NCI-H2227 (cell line): ENCODE measurements around the gene HPCA.

Source experiments
- DNase-seq: peaks from one replicate; lab custom pipeline; 2025; ENCODE audit not compliant: unreplicated experiment; lab: John Stamatoyannopoulos, UW

The HPCA gene

DNA sequence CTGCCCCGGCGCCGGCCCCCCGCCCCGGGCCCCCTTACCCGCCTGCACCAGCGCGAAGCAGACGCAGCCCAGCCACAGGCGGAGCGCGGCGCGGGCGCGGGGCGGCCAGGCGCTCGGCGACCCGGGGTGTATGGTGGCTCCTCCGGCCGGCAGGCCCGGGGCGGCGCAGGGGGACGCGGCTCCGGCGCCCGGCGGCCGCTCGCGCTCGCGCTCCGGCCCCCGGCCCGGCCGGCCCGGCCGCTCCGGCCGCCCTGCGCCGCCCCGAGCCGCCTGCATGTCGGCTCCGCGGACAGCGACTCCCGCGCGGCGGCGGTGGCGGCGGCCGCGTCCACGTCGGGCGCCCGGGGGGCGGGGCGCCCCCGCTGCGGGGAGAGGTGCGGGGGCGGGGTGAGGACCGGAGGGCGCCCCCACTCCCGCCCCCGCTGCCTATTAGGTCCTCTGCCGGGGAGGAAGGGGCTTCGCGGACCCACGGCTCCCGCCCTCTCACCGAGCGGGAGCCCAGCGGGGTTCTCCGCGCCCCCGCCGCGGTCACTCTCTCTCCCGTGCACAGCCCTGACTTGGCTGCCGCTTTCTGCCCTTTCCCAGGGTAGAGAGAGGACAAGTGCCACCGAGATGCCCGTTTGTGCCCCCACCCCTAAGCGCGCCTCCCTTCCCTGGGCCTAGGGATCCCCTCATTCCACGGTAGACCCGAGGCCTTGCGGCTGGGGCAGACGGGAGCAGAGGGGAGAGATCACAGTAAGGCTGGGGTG is 15.5 kb upstream of the HPCA start, which contains the start of gene FNDC5:
Gene FNDC5 (minus strand): TSS at position 298 of the 749 bp plus-strand sequence.
- DNase-seq = peak; percentile 66

DNA sequence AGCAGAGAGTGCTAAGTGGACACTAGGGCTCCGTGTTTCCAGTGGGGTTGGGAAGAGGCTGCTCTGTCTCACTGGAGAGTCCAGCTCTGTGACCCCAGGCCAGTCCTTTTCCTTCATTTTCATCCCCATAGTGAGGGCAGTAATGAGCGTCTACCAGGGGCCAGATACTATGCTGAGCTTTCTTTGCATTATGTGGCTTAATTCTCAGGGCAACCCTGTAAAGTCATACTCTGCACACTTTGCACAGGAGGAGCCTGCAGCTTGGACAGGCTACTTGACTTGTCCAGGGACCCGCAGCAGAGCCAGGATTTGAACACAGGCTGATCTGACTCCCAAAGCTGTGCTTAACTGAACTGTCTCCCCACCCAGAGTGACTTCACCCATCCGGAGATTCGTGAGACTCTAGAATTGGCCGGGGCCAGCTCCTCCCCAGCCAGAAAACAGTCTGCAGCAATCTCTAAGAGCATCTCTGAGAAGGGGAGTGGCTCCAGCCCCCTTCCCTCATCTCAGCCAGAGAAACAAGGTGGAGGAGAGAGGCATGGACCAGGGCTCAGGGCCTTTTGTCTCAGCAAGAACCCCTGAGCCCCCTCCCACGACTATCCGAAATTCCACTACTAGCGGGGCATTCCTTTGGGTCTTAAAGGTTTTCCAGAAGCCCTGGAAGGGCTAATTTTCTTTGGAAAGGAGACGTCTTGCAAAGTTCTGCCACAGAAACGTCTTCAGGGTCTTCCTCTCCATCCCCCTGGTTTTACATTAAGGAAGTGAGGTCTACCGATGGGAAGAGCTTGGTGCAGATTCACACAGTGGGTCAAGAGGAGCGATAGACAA is 14.7 kb upstream of the HPCA start:
- DNase-seq = peak; percentile 67

DNA sequence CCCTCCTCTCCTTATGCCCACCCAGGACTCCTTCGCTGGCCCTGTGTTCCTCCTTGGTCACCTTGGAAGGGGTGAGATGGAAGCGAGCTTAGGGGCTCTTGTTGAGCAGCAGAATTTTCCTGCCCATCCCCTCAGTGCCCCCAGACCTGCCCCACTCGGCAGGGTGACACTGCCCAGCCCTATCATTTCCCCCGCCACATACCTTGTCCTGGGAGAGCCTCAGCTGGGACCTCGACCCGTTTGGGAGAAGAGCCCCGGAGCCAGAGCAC is 14.2 kb upstream of the HPCA start:
- DNase-seq = no peak

DNA sequence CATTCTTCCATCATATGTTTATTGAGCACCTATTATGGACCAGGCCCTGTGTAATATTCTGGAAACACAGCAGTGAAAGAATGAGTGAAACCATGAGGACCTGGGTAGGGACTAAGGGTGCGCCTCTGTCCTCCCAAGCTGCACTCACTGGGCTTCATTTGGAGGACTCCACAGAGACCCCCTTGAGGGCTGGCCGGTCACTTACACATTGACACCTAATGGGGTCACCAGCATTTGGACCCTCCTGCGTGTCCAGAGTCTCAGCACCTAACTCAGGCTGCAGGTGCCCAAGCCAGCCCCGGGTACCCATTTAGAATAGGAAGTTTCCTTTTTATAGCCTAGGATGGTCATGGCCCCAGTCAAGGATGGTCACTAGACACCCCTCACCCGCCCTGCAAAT is 12.8 kb upstream of the HPCA start:
- DNase-seq = no peak

DNA sequence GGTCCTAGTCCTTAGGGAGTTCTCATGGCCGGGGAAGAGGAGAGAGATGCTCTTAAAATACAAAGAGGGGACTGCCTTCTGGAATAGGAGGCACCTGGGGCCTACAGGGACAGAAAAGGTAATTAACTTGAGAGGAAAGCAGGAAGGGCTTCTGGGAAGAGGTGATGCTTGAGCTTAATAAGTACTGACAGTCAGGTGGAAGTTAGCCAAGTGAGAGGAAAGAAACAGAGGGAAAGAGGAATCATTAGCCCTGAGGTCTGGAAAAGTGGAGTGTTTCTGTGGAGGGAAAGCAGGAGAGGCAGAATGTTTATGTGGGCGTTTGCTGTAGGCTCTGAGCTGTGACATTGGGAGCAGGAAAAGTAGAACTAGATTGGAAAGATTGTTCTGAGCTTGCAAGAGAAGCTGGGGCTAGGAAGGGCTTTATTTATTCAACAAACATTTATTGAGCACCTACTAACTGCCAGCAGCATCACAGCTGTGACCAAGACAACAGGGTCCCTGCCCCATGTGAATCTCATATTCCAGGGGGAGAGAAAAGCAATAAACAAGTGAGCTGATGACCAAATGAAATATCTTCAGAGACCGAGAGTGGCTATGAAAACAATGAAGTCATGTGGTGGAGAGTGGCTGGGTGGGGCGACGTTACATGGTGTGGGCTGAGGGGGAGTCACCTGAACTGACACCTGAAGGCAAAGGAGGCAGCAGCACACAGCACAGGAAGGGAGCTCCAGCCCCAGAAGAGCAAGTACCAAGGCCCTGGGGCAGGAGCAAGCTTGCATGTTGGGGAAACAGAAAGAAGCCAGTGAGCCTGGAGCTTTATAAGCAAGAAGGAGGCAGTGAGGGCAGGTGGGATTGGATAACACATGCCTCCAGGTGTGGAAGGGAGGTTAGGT is 11.2 kb upstream of the HPCA start:
- DNase-seq = no peak

DNA sequence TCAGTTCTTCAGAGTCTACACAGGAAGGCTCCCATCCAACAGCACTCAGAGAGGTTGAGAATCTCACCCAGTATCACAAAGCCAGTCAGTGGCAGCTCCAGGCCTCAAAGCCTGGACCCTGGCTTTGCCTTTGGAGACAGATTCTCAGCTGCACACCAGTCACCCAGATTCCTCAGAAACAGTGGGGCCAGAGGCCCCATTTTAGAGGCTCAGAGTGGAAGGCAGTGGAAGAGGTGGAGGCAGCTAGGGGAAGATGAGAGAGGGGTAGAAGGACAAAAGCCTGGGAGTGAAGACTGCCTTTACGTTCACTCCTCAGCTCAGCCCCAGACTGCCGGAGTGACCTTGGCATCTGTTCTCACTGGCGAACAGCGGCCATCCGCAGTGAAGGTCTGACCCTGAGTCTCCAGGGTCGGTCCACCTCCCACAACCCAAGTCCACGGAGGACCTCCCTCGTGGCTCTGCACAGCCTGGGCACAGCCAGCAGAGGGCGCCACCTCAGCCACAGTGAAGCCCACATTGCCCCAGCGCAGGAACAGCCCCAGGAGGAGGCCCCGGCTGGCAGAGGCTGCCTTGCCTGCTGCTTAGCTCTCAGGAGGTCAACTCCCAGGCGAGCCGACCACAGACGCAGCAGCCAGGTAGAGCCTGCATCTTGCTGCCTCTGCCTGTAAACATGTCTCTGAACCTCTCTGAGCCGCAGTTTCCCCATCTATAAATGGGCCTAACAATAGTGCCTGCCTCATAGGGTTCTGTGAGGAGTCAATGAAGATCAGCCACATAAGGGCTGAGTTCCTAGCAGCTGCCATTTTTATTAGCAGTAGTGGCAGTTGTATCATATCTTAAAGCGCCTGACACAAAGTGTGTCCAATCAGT is 9.7 kb upstream of the HPCA start:
- peak; percentile 53 for DNase-seq

DNA sequence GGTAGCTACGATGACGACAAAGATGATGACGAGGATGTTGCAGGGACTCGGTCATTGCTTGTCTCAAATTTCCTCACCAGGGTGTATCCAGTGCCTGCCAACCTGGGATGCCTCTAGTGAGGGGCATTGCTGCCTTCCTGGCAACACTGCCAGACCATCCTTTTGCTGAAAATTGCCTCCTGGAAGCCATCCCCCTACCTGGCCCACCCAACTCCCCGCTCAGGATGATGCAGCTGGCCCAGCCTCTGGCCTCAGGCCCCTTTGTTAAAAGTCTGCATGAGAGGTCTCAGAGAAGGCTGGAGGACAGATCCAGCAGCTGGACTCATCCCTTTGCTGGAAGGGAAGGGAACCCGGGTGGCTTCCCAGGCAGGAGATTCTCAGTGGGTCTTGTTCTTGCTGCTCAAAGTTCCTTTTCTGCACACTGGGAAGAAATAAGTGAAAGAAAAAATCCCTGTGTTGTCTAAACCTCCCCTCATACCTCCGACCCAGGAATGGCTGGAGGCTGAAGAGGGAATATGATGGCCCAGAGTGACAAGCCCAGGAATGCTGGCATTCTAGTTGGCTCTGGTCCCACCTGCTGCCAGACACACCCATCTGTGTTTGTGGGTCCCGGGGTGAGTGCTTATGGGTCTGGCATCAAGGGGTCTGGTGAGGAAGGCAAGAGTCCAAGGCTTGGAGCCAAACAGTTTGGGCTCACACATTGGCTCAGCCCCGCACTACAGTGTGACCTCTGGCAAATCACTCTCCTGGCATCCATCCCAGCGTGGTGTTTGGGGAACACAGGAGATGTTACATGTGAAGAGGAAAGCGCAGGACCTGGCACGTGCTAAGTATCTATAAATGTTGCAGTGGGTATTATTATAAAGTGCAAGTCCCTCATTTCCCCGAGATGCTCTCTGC is 8.8 kb upstream of the HPCA start:
- peak; percentile 19 for DNase-seq

DNA sequence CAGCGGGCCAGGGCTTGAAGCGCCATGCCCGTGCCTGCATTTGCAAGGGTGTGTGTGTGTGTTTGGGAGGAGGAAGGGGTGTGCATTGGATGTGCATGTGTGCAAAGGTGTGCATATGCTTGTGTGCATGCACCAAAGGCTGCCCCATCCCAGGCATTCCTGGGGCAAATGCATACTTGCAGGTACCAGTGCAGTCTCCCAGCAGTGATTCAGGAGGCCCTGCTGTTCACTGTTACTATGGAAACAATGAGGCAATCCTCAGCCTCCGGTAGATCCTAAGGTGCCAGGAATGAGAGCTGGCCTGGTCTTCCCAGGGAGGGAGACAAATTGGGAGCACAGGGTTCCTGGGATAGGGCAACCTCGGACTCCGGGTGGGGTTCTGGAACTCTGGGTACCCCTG is 8.1 kb upstream of the HPCA start:
- DNase-seq = peak; percentile 37

DNA sequence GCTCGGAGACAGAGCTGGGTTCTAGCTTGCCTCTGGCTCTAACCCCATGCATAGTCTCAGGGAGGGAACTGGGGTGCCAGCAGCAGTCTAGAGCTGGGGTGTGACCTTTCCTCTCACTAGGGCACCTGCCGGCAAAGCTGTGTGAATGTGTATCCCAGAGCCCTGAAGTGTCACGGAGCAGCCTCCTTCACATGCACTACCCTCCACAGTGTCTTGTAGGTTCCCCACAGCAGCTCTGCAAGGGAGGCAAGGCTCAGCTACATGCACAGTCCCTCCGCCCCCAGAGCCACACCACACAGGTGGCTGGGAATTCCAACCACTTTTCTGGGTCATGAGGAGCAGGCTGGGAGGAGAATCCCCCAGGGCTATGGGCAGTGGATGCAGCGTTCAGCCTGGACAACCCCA is 7.7 kb upstream of the HPCA start:
- no peak for DNase-seq

DNA sequence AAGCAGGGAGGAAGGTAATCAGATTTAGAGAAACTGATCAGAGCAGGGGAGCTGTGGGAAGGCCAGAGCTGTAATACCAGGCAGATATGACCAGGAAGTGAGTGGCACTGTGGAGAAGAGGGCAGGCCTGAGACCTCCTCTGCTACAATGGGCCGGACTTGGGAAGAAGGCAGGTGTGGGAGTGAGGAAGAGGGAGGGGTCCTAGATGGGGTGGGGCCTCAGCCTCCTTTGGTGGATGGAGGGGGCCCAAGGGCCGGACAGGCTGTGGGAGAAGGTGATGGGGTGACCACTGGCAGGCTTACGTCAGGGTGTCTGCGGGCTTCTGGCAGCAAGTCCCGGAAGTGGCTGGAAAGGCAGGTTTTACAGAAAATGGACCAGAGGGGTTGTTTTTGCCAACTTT is 5.0 kb upstream of the HPCA start:
- DNase-seq = no peak

DNA sequence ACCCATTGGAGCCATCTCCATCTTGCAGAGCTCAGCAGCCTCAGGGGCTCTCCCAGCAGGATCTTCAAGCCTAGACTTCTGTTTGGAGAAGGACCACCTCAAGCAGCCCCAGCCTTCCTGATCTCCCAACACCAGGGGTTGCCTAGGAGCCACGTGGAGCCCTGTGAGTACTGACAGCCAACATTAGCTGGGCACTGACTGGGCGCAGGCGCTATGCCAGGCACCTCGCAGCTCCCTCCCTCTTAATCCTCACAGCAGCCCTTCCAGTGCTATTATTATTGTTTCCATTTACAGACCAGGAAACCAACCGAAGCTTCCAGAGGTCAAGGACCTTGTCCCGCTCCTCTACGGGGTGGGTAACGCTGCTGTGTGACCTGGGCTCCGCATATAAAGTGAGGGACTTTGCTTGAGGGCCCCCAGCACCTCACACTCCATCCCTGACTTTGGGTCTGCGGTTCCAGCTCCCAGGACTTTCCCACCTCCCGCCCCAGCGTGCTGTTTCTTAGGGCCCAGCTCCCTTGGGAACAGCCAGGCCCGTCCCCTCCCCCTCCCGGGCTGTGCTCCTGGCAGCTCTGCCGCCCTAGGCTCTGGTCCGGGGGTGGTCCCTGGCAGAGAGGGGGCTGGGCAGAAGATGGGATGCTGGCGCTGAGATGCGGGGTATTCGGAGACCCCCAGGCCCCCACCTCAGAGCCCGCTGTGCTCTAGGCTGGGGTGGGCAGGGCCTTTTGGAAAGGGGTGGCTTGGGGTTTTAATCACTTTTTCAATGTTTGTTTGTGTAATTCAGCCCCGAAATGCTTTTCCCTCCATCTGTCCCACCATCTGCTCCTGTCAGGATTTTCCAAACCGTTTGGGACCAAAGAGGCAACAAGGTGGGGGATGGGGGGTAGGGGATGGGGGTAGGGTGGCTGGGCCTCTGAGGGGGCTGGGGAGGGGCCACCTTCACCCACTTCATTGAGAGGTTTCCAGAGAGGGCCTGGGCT is 4.1 kb upstream of the HPCA start:
- peak; percentile 36 for DNase-seq

DNA sequence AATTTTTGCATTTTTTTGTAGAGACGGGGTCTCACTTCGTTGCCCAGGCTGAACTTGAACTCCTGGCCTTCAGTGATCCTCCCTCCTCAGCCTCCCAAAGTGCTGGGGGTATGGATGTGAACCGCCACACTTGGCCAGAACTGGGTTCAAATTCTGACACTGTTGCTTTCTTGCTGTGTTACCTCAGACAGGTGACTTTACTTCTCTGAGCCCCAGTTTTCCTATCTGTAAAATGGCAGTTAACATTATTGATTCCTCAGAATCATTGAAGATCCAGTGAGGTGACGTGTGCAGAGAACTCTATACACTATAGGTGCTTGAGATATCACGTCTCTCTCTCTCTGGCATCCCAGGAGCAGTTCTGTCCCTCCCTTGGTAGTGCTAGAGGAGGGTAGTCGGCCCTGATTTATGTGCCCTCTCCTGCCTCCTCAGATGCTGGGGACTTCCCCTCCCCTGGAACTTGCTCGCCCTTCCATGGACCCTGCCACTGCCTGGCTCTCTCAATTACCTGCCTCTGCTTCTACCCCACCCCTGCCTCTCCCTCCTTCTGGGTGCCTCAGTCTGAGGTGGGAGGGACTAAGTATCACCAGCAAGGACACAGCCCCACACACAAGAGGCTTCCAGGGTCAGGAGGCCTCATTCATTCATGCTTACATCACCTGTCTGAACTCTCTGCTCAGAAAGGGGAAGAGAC is 2.8 kb upstream of the HPCA start:
- no peak for DNase-seq

DNA sequence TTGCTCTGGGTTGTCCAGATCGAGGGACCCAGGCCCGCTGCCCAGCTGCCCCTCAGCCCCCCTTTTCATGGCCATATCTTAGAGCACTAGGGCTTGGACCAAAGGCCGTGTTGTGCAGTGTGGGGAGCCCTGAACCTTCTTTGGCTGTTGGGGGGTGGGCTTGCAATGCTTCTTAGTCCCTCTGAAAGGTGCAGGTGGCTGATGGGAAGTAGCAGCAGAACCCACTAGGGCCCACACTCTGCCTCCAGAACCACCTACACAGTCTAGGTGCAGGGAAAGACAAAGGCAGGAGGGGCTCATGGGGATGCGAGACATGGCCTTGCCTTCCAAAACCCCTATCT is 2.3 kb upstream of the HPCA start:
- no peak for DNase-seq

DNA sequence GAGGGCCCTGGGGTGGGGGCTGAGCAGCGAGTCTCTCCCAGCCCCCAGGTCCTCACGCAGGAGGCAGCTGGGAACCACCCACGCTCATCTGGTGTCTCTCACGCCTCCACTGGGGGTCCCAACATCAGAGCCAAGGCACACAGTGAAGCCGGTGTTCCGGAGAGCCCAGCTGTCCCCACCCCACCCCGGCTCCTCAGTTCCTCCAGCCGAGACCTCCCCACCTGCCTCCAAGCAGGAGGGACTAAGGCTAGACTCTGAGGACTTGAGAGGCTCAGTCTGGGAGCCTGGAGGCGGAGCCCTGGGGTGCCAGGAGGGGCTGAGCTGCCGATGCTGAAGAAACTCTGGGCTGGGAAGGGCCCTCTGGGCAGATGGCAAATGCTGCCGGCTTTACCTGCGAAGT is 1.6 kb upstream of the HPCA start:
- peak; percentile 34 for DNase-seq

DNA sequence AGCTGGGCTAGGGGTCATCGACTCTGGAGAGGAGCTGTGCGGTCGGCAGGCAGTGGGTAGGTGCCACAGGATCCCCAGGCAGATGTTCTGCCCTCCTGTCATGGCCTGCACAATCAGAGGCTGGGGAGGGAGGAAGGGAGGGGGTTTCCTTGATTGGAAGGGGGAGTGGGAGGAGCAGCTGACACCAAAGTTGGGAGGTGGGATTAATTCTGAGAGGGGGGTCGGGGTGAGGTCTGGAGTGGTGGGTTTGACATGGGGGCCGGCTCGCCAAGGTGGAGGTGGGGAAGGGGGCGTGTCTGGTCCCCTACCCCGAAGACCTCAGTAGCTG is 651 bp upstream of the HPCA start:
- no peak for DNase-seq

DNA sequence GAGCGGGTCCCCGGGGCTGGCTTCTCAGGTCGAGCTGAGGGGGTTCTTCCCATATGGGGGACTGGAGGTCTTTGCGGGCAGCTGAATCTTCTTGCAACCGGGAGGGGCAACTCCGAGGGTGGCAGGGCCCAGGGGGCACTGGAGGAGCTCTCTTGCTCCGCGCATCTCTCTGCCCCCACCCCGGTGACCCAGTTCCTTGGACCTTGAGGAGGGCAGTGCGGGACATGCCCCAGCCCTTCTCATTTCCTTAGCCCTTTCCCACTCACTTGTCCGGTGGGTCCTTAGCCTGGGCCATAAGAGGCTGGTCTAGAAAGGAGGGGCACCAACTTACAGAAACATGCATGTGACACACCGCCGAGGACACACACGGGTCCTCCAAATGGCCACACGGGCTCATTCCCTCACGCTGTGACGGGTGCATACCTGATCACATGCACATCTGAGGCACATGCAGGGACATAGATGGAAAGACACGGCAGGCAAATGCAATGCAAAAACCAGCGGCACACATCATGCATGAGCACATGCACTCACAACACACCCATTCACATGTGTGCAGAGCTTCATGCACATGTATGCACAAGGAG is 630 bp downstream of the HPCA start:
- no peak for DNase-seq

DNA sequence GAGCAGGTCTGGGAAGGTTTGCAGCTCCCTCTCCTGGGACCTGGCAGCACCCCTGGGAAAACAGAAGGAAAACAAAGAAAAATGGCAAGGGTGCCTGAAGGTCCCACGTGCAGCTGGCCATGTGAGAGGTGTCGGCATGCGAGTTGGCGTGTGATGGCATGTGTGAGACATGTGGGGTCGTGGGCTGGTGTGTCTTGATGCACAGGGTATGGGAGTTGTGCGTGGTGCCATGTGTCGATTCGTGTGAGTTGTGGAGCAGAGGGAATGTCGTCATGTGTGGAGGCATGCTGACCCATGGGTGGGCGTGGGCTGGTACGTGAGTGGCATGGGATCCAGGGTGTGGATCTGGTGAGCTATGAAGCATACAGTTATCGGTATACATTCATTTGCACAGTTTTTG is 1.3 kb downstream of the HPCA start:
- no peak for DNase-seq

DNA sequence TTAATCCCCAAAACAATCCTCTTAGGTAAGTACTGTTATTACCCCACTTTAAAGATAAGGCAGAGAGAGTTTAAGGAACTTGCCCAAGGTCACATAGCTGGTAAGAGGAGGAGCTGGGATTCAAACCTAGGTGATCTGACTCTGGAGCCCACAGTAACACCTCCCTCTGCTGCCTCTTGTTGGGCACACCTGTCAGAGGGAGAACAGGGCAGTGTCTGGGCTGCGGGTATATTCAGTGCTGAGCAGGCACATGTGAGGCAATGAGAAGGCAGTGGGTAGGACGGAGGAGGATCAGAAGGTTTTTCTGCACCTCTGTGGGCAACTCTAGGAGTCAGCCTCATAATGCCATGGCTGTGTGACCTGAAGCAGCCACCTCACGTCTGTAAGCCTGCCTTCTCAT is 1.8 kb downstream of the HPCA start:
- DNase-seq = no peak
